Heart right ventricle (tissue), 16 donors: ENCODE measurements around the gene SPTBN4. TPM values are rescaled to one million over a fixed set of nuclear protein-coding genes. Genes with fewer than 3 reads are reported as not detected.
"Not testable (repeated sequence)": the region's sequence is repeated elsewhere in the genome, so short reads cannot be mapped to it uniquely, and the experiment has no call there.

Experiments used
- ATAC-seq, 8 donors: fragments of 200-7000 bp; cut with Tn5 transposase; one replicate each; pipeline ENCODE4 v1.9.1; 2020; ENCODE audit warnings: mild to moderate bottlenecking in 8 of 8, moderate library complexity in 8 of 8, moderate number of reproducible peaks in 1 of 8
- DNase-seq, 2 donors: peaks; one replicate each; pipeline ENCODE4 v3.0.0-alpha.2; 2020
- H3K27ac ChIP-seq, 10 donors: fragments of 200-600 bp; sonication (generic) in 2 of 10; one replicate each; pipeline versions ENCODE4 v1.5.0 to v1.8.0; 2020 to 2022; ENCODE audit warnings: mild to moderate bottlenecking in 3 of 10
- H3K27me3 ChIP-seq, 7 donors: fragments of 200-600 bp; one replicate each; pipeline ENCODE4 v1.8.0; 2021 to 2022; ENCODE audit warnings: mild to moderate bottlenecking in 2 of 7
- H3K36me3 ChIP-seq, 9 donors: fragments of 200-600 bp; sonication (generic) in 1 of 9; one replicate each; pipeline versions ENCODE4 v1.5.0 to v1.8.0; 2020 to 2022; ENCODE audit warnings: mild to moderate bottlenecking in 2 of 9
- H3K4me1 ChIP-seq, 9 donors: fragments of 200-600 bp; sonication (generic) in 1 of 9; one replicate each; pipeline versions ENCODE4 v1.5.0 to v1.8.0; 2020 to 2022; ENCODE audit warnings: mild to moderate bottlenecking in 4 of 9
- H3K4me3 ChIP-seq, 10 donors: fragments of 200-600 bp; sonication (generic) in 2 of 10; one replicate each; pipeline versions ENCODE4 v1.5.0 to v1.8.0; 2020 to 2022; ENCODE audit warnings: mild to moderate bottlenecking in 7 of 10, moderate library complexity in 2 of 10
- H3K9me3 ChIP-seq, 11 donors: fragments of 200-600 bp in 10 of 11; sonication (generic) in 2 of 11; one replicate each; pipeline versions ENCODE4 v1.5.0 to v1.8.0; 2013 to 2022; ENCODE audit warnings: mild to moderate bottlenecking in 2 of 11, control low read depth in 1 of 11, moderate library complexity in 1 of 11
- WGBS, 2 donors: extraction: QIAGEN DNeasy Blood & Tissue Kit; methylation state at CpG; one replicate each; pipeline ENCODE4 v1.1.7; 2013; ENCODE audit warnings: inconsistent platforms in 1 of 2; 5-methylcytosine and 5-hydroxymethylcytosine counted together
- intact Hi-C, 10 donors: fragments of 100-400 bp; cut with DNase I; formaldehyde crosslinking; loops; one replicate each; pipeline versions ENCODE4 v1.11.1 to v1.14.2; 2022
- polyA plus RNA-seq, 2 donors: library from polyadenylated mRNA; stranded (reverse); fragments of 200-250 nt; gene quantifications; one replicate each; pipeline ENCODE4 v1.2.3, GENCODE V29; 2013
- total RNA-seq, 10 donors: library from RNA; stranded (reverse); fragmentation: NEBNext Ultra II Directional in 3 of 10; extraction: Animal tissue kit (Norgen Biotek cat#: 25700) in 3 of 10; gene quantifications; one replicate each; pipeline versions ENCODE4 v1.2.1 to v1.2.4, GENCODE V29; 2021 to 2023
- TF ChIP-seq, protein P1 (sequence below), 9 donors: fragments of 200-600 bp; sonication (generic) in 2 of 9; IDR thresholded peaks; one replicate each; pipeline versions ENCODE4 v1.5.0 to v1.8.0; 2021 to 2022; ENCODE audit warnings: antibody characterized with exemption in 9 of 9, mild to moderate bottlenecking in 5 of 9, moderate library complexity in 1 of 9
- donor health status: Arrhythmogenic right ventricular cardiomyopathy.
- donor health status: ischemic (EF 13 %, LVEDD 7.1; RV severe dilation, severe dysfunction).
- donor health status: healthy with polysubstance abuse.
- donor health status: DM: no; HTN: yes; CAD: no.
- donor health status: DM: no; HTN: no; CAD: no.
- donor health status: ischemic (EF 25% LVEDD 6.9; RV normal size, moderate dysfunction).
- donor health status: ischemic (EF 25% LVEDD 5.7; RV mildly dilated, moderate dysfunction).
- donor health status: healthy.
- donor health status: DM: yes; HTN: yes; CAD: no.
- donor health status: Ischemic cardiomyopathy.
- donor health status: ischemic (EF 35%, LVEDD 5.7; RV mildly dilated, moderate dysfunction).
- donor health status: nonischemic (EF 11% LVEDD 7.7; RV severe dilation, severe dysfunction).
- donor health status: DM: yes; HTN: yes; CAD: no.
- donor health status: PGD.
- donor health status: ischemic (EF 29% LVEDD 5.4; RV normal size, mild dysfunction).
- donor health status: nonischemic (EF 23%, LVEDD 6.1; RV moderate dilation, normal function).

The SPTBN4 gene
- total and polyA plus RNA-seq, 12 donors: 3.0 to 13.8 (median 4.9) TPM

DNA sequence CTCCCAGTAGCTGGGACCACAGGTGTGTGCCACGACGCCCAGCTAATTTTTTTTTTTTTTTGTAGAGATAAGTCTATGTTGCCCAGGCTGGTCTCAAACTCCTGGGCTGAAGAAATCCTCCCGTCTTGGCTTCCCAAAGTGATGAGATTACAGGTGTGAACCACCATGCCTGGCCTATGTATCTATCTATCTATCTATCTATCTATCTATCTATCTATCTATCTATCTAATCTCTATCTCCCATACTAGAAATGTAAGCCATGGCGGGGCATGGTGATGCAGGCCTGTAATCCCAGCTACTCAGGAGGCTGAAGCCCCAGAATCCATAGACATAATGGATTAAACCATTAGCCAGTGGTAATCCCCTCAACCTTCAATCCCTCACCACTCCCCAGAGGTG is 16.1 kb upstream of the SPTBN4 start:
- Histone ChIP-seq H3K27ac (no peak overlapping the region), H3K9me3 (no peaks in the 10 kb centered on the region), H3K27me3 (no peaks in the 10 kb centered on the region), H3K4me1 (no peaks in the 10 kb centered on the region), H3K36me3 (peaks cover 0 to 67% (median 14%) of the 10 kb centered on the region in 9 donors), H3K4me3 (no peak overlapping the region)
- intact Hi-C loops: no loop called here
- no peak for ATAC-seq
- 93 to 99% methylated on average over 4 of the region's 4 CpGs for WGBS, 2 donors
- DNase-seq: no peak
- TF ChIP-seq, protein P1, sequence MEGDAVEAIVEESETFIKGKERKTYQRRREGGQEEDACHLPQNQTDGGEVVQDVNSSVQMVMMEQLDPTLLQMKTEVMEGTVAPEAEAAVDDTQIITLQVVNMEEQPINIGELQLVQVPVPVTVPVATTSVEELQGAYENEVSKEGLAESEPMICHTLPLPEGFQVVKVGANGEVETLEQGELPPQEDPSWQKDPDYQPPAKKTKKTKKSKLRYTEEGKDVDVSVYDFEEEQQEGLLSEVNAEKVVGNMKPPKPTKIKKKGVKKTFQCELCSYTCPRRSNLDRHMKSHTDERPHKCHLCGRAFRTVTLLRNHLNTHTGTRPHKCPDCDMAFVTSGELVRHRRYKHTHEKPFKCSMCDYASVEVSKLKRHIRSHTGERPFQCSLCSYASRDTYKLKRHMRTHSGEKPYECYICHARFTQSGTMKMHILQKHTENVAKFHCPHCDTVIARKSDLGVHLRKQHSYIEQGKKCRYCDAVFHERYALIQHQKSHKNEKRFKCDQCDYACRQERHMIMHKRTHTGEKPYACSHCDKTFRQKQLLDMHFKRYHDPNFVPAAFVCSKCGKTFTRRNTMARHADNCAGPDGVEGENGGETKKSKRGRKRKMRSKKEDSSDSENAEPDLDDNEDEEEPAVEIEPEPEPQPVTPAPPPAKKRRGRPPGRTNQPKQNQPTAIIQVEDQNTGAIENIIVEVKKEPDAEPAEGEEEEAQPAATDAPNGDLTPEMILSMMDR (IDR thresholded peaks at IDR 0.05): no peak

DNA sequence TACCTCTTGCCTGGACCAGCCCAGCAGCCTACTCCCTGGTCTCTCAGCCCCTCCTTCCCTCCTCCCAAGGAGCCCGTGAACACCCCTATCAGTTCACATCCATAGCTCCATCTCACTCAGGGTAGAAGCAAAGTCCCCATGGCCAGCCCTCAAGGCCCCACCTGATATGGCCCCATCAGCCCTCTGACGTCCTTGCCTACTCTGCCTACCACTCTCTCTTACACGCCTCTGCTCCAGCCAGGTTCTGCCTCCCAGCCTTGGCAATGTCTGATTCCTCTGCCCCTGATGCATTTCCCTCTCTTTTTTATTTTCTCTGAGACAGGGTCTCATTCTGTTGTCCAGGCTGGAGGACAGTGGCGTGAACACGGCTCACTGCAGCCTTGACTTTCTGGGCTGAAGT is 14.8 kb upstream of the SPTBN4 start:
- TF ChIP-seq, protein P1 (IDR thresholded peaks at IDR 0.05): no peak
- peaks cover 0 to 79% (median 14%) of the 10 kb centered on the region in 9 donors for H3K36me3 ChIP-seq
- ATAC-seq: peak in 3 of 8 donors; percentile 7 to 38 (median 25)

GRCh38 chr19:40453151-40453735 is 13.6 kb upstream of the SPTBN4 start:
- no peak for DNase-seq
- intact Hi-C loops: no loop called here
- Histone ChIP-seq H3K9me3 (no peaks in the 10 kb centered on the region), H3K4me3 (no peak overlapping the region), H3K27ac (no peak overlapping the region), H3K27me3 (no peaks in the 10 kb centered on the region), H3K4me1 (no peaks in the 10 kb centered on the region), H3K36me3 (peaks cover 0 to 80% (median 10%) of the 10 kb centered on the region in 9 donors)
- TF ChIP-seq, protein P1 (IDR thresholded peaks at IDR 0.05): no peak
- 86 to 87% methylated on average over 5 of the region's 5 CpGs for WGBS, 2 donors
- ATAC-seq: no peak

More for the DNA sequence above, 14.8 kb upstream of the SPTBN4 start:
- H3K27me3 ChIP-seq: no peaks in the 10 kb centered on the region
- H3K4me1 ChIP-seq: no peaks in the 10 kb centered on the region
- no peak overlapping the region for H3K27ac ChIP-seq
- WGBS, 2 donors: 65 to 71% methylated on average over 5 of the region's 5 CpGs
- H3K4me3 ChIP-seq: no peak overlapping the region
- intact Hi-C loops: no loop called here
- no peak for DNase-seq
- no peaks in the 10 kb centered on the region for H3K9me3 ChIP-seq

GRCh38 chr19:40453943-40454342 is 12.9 kb upstream of the SPTBN4 start:
- 97% methylated on average over 6 of the region's 6 CpGs for WGBS, 2 donors
- DNase-seq, intact Hi-C loops, H3K27ac ChIP-seq, H3K4me1 ChIP-seq, H3K4me3 ChIP-seq, ATAC-seq, H3K27me3 ChIP-seq, H3K9me3 ChIP-seq: not testable (repeated sequence)
- H3K36me3 ChIP-seq: peaks cover 0 to 73% (median 5%) of the 10 kb centered on the region in 9 donors

DNA sequence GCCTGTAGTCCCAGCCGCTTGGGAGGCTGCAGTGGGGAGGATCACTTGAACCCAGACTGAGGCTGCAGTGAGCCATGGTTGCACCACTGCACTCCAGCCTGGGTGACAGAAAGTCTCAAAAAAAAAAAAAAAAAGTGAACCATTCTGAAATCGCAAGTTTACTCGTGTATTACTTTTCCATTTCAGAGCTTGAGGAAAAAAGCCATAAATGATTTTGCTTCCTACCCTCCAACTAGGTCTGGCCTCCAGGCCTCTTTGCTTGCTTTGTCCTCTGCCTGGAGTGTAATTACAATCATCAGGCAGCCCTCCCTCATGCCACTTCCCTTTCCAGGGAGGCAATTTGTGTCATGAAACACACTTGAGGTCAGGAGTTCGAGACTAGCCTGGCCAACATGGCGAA is 9.8 kb upstream of the SPTBN4 start:
- WGBS, 2 donors: 80 to 94% methylated on average over 5 of the region's 5 CpGs

More for the DNA sequence above, 9.8 kb upstream of the SPTBN4 start:
- peaks cover 0 to 50% (median 4%) of the 10 kb centered on the region in 9 donors for H3K36me3 ChIP-seq
- TF ChIP-seq, protein P1 (IDR thresholded peaks at IDR 0.05): no peak
- no peaks in the 10 kb centered on the region for H3K27me3 ChIP-seq
- peaks cover 0 to 12% (median 0%) of the 10 kb centered on the region in 9 donors for H3K4me1 ChIP-seq
- no peak for DNase-seq
- H3K27ac ChIP-seq: no peak overlapping the region
- H3K4me3 ChIP-seq: no peak overlapping the region
- no peaks in the 10 kb centered on the region for H3K9me3 ChIP-seq
- intact Hi-C loops: no loop called here
- no peak for ATAC-seq
